ENCODE data around the gene RAB20.

GRCh38 chr13:110485604-110486003 is 75.9 kb downstream of the RAB20 start:
- TF ChIP-seq, protein P1, sequence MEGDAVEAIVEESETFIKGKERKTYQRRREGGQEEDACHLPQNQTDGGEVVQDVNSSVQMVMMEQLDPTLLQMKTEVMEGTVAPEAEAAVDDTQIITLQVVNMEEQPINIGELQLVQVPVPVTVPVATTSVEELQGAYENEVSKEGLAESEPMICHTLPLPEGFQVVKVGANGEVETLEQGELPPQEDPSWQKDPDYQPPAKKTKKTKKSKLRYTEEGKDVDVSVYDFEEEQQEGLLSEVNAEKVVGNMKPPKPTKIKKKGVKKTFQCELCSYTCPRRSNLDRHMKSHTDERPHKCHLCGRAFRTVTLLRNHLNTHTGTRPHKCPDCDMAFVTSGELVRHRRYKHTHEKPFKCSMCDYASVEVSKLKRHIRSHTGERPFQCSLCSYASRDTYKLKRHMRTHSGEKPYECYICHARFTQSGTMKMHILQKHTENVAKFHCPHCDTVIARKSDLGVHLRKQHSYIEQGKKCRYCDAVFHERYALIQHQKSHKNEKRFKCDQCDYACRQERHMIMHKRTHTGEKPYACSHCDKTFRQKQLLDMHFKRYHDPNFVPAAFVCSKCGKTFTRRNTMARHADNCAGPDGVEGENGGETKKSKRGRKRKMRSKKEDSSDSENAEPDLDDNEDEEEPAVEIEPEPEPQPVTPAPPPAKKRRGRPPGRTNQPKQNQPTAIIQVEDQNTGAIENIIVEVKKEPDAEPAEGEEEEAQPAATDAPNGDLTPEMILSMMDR (IDR thresholded peaks at IDR 0.05), result no peak
- no peak for TF ChIP-seq POLR2A (IDR thresholded peaks at IDR 0.05)
